Stimulated activated CD4-positive, alpha-beta T cell treated with anti-CD3 and anti-CD28 coated beads, Interleukin-15, amount 100 ng/mL, for 48 hours (primary cell): ENCODE results near the gene SETBP1.
A peak's percentile ranks its signal among the peaks of the same experiment; 100 is the strongest.

Experiments used
- DNase-seq, 2 donors: peaks; one replicate each; pipeline ENCODE4 v3.0.0-alpha.2; 2020; ENCODE audit warnings: low read depth in 2 of 2

The SETBP1 gene

DNA sequence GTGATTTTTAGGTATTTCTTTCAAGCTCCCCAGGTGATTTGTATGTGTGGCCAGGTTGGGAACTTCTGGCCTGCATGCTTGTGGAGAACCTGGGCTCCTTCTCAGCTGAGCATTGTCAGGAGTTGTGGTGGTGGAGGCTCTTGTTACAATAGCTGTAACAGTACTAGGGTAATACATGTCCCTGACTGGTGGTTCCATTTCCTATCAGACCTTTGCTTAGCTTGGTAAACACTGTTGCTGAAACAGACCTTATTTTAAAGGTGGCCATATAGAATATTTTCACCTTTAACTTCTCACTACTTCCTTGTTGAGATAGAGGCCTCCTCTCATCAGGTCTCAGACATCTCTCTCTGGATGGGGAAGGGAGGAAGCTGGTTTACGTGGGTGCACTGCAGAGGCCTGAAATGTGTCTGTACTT lies 79.2 kb downstream of the SETBP1 start:
- DNase-seq, result peak in 1 of 2 donors; percentile 1

- DNase-seq, result no peak
Measured at GRCh38 chr18:44761812-44762211, 81.1 kb downstream of the SETBP1 start.

GRCh38 chr18:44763327-44763726 lies 82.6 kb downstream of the SETBP1 start:
- DNase-seq, result no peak

DNA sequence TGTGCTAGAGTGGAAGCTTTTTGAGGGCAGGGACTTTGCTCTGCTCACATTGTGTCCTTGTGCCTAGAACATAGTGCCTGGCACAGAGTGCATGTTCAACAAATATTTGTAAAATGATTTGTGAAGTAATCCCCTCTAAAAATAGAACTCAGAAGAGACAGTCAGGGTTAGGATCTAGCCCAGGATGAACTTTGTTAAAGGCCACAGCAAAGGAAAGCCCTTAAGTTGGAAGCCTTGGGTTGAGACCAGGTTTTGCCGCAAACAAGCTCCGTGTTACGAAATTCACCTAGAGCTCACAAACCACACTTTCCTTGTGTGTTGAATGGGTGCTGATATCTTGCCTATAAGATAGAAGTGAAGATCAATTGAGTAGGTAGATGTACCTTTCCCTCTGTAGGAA lies 84.2 kb downstream of the SETBP1 start:
- DNase-seq, result no peak

GRCh38 chr18:44765456-44765855 lies 84.8 kb downstream of the SETBP1 start:
- no peak for DNase-seq

- no peak for DNase-seq
Measured at GRCh38 chr18:44766450-44766849, 85.8 kb downstream of the SETBP1 start.

DNA sequence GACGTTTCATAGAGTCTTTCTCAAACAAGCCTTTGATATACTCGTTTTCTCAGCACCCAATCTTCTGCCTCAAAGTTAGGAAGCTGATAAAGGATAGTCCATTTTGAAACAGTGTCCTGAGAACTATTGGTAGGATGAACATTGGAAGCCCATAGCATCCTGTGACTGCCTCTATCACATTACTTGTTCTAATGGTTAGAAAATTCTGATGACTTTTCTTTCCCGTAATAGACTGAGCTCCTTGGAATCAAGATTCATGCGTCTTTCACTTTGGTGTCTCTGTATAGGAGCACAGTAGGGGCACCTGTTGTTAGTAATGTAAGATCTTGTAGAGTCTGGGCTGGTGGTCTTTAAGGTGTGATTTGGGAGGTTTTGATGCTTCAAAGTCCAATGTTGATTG lies 87.1 kb downstream of the SETBP1 start:
- DNase-seq, result no peak

- DNase-seq, result no peak
Measured at GRCh38 chr18:44770641-44771040, 90.0 kb downstream of the SETBP1 start.

- DNase-seq, result no peak
Measured at GRCh38 chr18:44771572-44771955, 90.9 kb downstream of the SETBP1 start.

- DNase-seq, result no peak
Measured at GRCh38 chr18:44771956-44772917, 91.5 kb downstream of the SETBP1 start.

- no peak for DNase-seq
Measured at GRCh38 chr18:44773640-44774155, 93.0 kb downstream of the SETBP1 start.

DNA sequence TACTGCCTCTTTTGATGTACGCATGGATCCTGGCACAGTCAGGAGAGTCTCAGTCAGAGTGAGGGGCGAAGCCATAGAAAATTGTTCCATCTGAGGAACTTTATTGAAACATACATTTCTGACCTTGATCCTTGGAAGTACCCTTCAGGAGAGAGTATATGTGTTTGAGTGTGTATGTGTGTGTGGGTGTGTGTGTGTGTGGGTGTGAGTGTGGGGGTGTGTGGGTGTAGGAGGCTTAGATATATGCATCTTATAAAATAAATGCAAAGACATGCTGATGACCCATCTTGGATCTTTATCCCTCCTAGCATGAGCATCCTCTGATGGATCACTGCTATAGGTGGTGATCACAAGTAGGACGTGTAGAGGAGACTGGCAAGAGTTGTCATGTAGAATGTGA lies 93.5 kb downstream of the SETBP1 start:
- no peak for DNase-seq

- no peak for DNase-seq
Measured at GRCh38 chr18:44777457-44778192, 96.9 kb downstream of the SETBP1 start.

DNA sequence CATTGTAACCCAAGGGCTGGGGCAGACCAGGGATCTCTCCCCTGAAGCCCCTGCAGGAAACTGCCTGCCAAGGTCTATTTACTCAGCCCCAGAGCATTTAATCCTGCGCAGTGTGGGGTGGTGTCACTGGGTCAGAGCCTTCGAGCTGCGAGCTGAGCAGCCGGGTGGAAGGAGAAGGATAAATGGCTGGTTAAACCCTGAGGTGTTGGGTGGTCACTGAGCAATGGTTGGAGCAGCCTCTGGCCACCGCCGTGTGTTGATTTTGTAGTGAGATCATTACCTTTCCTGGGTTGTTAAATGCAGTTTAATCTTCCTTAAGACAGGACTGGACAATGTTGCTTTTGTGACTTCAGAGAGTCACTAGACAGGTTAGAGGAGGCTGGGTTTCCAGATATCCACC lies 98.1 kb downstream of the SETBP1 start:
- no peak for DNase-seq

- DNase-seq, result no peak
Measured at GRCh38 chr18:44779753-44780292, 99.1 kb downstream of the SETBP1 start.

DNA sequence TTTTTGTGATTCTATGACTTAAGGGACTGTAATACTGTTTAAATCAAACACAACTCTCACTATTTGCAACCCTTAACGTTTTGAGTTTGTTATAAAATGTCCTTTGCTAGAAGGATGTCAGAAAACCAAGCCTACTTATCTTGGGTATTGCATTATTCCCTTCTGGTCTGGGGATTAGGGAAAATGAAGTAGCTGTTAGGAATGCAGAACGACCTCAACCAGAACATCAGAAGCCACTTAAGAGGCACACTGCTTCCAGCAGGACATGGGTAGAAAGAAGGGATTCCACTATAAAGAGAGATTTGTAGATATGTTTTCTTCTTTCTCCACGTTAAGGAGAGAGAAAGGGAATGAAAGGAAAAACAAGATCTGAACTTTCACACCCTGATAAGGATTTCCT lies 101.2 kb downstream of the SETBP1 start:
- DNase-seq, result no peak

DNA sequence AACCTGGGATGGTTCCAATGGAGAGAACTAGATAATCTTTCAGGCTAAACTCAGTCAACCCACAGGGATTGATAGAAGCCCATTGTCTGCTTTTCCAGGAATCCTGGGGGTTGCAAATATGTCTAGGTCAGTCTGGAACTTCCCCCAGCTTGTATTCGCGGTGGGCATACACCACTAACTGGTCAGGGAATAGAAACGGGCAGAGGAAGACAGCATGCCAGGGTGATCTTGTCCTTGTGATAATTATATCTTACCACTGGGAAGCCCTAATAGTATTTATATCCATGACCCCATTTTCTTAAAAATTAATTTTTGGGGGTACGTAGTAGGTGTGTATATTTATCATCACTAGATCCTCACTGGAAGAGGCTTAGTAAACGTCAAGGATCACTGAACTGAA lies 101.9 kb downstream of the SETBP1 start:
- no peak for DNase-seq

- no peak for DNase-seq
Measured at GRCh38 chr18:44783371-44783770, 102.7 kb downstream of the SETBP1 start.

- DNase-seq, result no peak
Measured at GRCh38 chr18:44786257-44786656, 105.6 kb downstream of the SETBP1 start.

DNA sequence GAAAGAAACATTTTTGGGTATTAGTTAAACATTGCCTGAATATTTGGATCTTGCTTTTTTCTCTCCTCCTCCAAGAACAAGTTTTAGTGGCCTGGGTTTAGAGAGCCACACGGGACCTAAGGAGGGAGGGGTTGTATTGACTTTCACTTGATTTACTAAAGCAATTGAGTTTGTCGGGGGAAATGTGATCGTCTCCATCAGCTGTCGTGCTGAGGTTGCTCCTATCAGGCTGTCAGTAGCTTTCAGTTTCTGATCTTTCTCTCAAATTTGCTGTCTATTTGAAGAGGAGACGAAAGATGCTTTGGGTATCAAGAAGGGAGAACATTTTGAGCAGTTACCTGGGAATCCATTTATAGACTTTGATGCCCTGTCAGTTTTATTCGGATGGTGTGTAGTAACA lies 106.0 kb downstream of the SETBP1 start:
- DNase-seq, result no peak

- DNase-seq, result no peak
Measured at GRCh38 chr18:44788334-44788733, 107.6 kb downstream of the SETBP1 start.

DNA sequence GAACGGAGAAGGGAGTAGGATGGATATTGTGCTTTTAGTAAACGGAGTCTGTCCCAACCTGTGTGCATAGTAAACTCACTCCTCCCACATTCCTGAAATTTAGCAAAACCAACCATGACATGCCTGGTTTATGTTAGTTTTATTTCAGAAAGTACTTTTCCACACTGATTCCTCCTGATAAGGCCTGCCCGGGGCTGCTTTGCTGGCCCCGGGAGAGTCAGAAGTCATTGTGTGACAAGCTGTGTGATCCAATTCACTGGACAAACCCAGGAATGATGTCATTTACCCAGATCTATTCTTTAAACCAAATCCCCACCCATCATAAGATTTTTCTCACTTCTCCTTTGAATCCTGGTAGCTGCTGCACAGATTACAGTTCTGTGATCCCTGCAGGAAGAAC lies 109.0 kb downstream of the SETBP1 start:
- no peak for DNase-seq
